SW 1271 (cell line): ENCODE results near the gene TRIM3.

ENCODE experiments used
- DNase-seq, 2 experiments: peaks; one replicate each; lab custom pipeline; 2025; lab: John Stamatoyannopoulos, UW

Gene TRIM3

DNA sequence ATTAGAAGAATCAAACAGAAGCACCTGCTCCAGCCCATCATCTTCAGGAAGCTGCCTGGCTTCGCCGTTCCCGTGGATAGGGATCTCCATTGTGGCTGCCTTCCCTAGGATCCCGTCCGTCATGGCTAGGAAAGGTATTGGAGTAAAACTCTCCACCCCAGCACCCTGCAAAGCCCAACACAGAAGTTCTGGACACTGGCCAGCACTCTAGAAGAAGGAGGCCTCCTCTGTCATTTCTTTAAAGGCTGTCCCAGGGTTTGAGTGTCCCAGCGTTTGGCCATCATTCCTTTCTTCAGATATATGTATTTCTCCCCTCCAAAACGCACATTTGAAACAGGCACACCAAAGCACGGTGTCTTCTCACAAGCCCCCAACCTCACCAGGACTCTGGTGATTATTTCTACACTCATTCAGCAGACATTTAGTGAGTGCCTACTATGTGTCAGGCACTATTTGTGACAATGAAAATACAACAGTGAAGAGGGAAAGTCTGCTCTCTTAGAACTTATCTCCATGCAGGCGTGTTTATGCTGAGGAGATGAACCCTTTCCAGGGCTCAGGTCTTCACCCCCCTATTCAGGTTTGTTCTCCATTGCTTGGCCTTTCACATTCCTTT, 6.7 kb upstream of the TRIM3 start:
- no peak for DNase-seq

DNA sequence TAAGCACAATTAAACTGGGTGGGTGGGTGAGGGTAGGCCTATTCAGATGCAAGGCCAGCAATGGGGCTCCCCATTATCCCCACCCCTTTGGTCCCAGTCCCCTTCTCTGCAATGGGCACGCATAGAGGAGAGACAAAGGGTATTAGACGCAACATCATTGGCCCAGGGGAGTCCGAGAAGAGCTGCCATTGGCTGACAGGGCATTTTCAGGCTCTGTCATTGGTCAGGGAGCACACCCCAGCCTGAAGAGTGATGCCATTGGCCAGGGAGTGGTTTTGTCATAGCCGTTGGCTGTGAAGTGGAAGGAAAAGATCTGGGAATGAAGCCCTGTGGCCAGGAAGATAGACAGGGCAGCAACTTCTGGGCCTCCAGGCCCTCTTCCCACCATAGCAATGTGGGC, 2.8 kb upstream of the TRIM3 start:
- no peak for DNase-seq

DNA sequence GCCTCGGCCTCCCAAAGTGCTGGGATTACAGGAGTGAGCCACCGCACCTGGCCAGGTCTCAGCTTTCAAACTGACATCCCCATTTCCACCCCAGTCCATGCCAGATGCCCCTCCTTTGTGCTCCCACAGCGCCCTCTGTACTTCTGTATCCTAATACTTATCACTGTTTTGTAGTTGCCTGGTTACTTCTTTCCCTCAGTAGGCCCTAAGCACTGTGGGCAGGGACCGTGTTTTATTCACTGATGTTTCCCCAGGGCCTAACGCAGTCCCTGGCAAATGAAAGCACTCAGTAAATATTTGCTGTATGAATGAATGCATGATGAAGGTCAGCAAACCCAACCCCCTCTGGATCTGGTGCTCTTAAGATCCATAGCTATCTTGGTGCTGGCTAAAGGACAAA, 2.2 kb upstream of the TRIM3 start:
- peak in 1 of 2 experiments; percentile 17 for DNase-seq

DNA sequence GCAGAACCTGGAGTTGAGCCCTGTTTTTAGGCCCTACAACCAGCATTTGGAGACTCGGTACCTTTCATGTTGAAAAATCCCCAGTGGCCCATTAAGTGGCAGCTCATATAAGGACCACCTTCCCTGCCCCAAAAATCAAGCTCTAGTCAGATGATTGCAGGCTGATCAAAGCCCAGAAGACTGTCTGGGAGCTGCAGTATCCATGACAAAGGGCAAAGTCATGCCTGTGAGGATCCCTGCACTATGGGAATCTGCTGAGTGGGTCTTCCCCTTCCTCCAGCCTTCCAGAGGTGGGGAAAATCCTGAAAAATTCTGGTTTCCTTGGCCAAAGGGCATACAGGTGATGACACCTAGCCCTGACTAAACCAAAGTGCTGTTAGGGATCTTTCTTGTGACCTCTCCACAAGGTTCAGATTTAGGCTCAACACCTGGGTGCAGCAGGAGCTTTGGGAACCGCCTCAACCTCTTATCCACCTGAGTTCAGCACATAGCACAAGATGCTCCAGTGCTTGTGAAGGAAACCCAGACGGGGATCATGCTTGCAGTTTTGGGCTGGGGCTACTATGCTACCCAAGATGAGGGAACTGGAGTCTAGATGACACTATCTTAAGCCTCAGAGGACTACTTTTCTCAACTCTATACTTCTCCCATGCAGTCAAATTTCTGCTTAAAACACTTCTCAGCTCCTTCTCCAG, 1.2 kb upstream of the TRIM3 start:
- no peak for DNase-seq

DNA sequence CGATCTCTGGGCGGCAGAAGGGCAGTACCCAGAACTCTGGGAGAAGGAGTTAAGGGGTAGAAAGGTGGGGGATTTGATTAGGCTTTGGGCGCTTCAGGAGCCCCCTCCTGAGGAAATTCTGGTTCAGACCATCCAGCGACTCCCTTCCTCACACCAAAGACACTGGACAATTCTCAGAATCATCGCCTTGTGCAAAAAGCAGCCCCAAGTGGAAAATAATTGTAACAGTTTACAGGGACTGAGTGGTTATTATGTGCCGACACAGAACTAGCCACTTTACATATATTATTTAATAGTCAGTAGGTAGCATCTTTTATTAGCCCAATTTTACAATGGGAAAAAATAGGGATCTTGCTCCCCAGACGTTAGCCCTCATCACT, 662 bp upstream of the TRIM3 start:
- no peak for DNase-seq

DNA sequence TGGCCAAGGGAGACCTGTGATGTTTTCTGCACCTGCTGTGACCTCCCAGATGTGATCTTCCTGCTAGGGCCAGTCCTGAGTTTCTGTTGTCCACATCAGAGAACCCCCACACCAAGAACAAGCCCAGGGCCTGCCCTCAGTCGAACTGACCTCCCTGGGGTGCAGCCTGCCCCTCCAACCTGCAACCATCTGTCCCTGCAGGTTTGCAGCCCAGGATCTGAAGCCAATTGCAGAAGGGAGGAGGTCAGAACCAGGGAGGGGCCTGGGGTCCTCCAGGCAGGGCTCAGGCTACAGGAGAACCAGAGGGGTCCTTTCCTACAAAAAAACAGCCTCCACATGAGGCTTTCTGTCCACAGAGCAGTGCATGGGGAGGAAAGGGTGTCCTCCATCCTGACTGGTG, 807 bp downstream of the TRIM3 start:
- no peak for DNase-seq

DNA sequence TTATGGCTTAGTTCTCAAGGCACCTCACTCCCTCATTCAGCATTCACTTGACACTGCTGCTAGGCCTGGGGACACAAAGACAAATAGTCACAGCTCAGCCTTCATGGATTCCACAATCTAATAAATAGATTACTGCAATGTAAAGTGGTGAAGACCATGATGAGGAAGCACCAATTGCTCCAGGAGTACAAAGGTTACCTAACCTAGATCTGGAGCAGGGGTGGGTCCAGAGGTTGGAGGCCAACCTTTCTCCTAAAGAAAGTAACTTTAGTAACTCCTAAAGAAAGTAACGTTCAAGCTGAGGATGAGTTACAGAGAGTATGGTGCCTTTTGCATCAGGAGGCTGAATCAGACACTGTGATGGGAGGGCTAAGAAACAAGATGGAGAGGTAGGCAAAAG, 4.1 kb downstream of the TRIM3 start:
- DNase-seq: no peak

DNA sequence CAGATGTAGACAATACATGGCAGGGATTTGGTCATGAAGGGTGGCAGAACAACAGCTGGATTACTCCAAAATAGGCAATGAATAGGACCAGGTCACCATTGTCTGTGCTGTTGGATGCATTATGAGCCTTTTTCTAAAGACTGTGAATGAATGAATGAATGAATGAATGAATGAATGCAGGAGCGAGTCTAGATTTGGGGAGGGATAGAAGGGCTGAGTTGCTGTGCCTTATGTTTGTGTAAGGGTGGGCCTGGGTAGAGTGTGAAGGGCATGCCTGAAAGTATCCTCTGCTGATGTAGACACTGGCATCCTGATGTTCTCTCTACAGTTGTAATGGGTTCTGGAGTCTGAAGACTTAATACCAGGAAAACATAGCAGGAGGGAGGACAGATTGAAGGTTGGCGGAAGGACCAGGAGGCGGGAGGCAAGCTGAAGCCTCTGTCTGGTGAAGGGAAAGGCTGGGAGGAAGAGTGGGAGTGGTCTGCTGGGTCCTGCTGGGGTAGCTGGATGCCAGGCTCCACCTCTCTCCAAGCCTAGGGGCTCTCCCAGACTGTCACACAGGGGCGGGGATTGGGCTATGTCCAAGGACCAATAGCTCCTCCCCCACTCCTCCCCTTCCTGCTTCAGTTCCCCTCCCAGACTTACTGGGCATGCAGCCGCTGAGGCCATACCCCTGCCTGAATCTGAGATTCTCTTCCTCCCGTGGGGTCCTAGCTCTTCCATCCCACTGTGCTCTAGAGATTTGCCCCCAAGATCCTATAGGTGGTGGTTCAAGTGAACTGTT, 4.8 kb downstream of the TRIM3 start:
- DNase-seq: peak; percentile 12 to 22

DNA sequence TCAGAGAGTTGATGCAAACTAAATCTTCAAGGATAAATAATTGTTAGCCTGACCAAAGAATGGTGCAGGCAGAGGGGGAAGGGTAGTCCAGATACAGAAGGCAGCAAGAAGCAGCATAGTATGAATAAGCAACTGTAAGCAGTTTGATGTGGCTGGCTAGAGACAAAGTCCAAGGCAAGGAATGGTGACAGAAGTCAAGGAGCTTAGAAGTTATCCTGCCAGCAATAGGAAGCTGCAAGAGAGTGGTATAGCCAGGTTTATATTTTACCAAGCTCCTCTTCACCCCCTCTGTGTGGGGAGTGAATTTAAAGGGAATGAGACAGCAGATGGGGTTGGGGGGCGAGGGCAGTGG, 14.7 kb downstream of the TRIM3 start:
- DNase-seq: no peak

DNA sequence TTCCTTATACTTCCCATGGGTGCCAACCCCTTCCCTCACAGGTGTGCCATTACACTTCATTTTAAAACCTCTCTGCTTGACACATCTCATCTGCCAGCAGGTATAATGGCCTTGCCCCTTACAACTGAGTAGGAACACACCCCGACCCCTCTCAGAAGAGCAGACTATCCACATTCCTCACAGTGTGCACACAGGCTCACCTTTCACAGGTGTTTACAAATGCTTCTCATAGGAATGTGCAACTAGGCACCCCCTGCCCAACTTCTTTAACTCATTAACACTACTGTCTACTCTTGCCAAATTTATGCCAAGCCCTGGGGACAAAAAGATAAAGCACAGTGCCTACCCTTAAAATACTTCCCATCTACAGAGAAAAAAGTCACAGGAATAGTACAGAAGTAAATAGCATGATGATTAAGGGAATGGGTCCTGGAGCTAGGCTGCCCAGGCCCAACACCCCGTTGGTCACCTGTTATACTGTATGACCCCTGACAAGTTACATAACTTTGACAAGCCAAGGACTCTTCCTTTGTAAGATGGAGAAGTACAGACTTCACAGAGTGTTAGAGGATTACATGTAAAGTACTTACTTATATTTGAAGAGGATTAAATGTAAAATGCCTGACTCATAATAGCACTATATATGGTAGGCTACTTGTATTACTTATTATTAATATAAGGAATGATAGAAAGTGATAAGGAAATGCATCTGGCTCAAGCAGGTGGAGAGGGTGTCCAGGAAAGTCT, 15.2 kb downstream of the TRIM3 start:
- DNase-seq: no peak

DNA sequence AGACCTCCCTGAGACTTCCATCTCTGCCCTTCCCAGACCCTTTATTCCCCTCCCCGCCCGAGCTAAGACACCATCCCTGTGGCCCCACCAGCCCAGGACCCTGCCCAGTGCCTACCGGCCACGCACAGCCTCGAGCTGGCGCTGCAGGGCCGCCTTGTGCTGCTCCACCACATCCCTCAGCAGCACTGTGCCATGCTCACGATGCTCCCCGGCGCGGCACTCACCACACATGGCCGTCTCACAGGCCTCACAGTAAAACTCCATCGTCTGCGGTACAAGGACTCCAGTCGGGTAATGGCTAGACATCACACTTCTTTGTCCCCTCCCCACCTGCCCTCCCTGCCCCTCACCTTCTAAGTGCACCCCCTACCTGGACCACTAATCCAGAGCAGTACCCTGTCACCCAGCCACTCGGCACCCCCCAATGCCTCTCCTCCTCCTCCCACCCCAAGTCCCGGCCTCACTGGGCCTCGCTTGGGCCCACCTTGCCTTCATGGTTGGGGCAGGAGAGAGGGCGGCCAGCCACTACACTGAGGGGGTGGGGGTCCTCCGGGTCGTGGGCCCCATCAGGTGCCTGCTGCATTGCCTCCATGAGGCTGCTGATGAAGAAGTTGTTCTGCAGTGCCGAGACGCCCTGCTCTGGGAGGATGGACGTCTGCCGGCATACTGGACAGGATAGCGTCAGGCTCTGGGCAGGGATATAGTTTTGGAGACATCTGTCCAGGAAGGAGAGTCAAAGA, 16.0 kb downstream of the TRIM3 start:
- DNase-seq: no peak

DNA sequence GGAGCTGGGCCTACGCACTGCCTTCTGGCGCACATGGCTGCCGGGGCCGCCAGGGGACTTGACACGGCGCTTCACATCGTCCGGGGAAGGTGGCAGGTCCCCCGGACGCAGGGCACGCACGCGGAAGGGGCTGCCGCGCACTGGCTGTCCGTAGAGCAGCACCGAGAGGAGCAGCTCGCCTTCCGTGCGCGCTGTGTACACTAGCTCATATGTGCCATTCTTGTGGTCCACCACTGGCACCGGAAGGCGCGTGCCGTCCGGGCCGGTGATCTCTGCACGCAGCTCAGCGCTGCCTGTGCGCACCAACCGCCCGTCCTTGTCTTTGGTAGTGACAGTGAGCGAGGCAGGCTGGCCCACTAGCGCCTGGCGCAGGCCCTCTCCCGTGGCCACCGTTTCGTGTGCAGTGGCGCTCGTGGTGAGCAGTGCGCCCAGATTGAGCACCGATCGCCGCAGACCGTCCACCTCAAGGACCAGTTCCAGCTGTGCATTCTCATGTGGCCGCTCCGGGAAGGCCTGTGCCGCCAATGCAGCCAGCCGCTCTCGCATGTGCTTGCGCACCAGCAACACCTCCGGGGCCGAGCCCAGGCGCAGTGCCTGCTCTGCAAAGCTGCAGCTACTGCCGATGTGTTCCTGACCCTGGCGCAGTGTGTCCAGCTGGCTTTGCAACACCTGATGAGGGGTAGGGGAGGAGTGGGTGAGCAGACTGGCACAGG, 17.2 kb downstream of the TRIM3 start:
- no peak for DNase-seq

DNA sequence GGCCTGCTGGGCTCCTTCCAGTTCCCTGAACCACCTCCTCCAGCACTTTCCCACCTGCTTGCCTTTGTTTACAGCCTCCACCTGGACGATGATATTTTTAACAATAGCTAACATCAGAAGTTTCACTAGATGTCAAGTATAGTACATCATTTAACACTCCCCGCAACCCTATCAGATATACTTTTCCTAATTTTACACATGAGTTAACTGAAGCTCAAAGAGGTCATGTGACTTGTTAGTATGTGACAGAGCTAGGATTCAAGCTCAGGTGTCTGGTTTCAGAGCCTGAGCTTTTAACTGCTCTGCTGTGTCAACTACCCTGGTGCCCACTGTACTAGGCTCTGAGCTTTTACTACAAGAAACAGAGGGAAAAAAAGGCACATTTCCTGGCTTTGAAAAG, 18.7 kb downstream of the TRIM3 start:
- DNase-seq: no peak

DNA sequence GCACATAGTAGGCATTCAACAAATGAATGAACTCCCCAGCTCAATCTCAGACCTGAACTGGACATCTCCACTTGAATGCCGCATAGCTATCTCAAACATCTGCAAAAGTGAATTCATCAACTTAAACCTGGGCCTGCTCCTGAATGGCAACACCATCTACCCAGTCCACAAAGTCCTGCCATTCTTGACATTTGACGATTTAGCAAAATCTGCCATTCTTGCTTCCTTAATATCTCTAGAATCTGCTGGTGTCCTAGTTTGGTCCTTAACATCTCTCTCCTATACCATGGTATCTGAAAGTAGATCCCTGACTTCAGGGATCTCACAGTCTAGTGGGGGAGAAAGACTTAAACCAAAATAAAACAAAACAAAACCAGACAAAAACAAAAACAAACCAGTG, 20.6 kb downstream of the TRIM3 start:
- no peak for DNase-seq

DNA sequence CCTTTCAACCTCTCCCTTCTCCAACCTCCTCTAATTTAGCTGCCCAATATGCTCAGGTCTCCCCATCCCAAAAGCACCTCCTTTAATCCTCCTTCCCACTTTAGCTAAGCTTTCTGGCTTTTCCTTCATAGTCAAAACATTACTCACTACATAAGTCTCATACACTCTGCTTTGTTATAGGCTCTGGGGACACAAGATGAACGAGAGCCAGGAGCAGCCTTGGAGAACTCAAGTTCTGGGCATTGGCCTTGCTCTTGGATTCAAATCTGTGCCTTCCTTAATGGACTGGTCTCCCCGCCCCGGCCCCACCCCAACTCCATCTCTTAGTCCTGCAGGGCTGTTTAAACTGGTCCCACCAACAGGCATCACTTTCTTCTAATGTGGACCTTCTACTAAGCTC, 21.5 kb downstream of the TRIM3 start:
- no peak for DNase-seq

DNA sequence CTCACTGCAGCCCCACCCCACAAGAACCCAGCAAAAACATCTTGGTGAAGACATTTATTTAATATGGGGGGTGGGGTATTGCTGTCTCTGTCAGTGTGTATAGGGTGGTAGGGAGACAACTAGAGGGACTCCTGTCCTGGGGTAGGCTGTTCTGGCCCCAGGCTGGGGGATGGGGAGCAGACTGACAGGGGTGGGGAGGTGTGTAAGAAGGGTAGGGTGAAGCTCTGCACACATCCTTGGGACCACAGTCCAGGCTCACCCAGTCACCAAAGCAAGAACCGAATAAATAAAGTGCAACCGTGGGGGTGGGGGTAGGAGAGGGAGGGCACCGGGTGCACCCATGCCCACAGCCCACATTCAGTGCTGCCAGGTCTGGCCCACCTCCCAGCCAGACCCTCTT, 25.2 kb downstream of the TRIM3 start:
- DNase-seq: no peak

DNA sequence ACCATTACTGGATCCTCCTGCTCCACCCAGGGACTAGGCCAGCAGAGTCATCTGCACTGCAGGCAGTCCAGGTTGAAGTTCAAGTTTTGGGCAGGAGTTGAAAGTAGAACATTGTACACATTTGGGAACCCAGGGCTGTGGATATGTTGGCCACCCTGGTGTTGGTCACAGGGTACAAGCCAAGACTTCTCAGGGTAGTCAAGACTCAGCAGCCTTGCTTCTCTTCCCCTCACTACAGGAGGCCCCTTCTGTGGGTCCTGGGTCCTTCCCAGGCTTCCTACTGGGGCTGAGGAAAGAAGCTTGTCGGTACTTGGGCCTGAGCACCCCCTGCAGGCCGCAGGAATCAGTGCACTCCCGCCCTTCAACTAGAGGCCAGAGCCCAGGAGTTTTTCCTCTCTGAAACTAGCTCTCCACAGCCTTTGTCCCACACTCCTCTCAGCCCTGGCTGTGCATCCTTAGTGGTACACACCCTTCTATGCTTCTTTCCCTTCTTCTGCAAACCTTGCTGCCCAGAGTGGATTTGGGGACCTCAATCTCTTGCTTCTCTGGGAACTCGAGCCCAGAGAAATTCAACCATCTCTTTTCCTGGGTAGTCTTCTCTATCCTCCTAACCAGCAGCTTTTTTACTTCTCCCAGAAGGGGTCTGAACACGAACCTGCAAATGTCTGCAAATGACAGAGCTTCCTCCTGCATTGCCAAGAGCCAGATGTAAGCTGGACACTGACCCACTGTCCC, 30.3 kb downstream of the TRIM3 start:
- peak in 1 of 2 experiments; percentile 18 for DNase-seq

DNA sequence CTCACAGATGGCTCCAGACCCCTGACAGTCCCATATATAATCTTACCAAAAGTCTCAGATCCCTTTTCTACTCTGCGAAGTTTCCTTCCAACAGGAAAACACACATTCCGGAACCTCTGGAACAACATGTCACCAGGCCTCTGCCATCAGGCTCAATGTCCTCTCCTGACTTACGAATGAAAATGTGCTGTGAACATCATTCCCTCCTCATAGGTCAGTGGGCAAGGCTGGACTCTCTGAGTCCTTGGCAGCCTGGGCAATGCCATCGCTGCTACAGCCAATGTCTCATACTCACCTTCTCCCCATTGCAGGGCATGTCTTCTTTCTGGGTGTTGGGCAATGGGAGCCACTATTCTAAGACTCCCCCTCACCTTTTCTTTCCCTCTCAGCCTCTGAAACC, 31.3 kb downstream of the TRIM3 start:
- no peak for DNase-seq

DNA sequence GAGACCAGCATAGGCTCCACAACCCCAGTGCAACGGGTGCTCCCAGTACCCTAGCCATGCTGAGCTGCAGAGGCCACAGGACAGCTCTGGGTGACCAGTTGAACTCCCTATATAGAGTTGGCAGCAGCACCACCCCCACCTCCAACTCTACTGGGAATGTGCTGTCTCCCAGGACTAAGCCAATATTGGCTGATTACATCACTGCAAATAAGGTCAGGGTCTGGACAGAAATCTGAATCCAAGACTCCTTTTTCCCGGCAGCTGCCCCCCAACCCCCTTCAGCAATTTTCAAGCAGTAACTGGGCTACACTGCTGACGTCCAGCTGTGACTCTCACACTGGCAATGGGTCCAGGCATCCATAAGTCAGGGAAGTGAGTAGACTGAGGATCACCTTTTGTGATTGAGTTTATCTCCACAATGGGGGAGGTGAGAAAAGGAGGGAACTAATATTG, 32.8 kb downstream of the TRIM3 start, which contains the start of gene HPX:
HPX (minus strand) TSS at position 82 of the 453 bp plus-strand sequence; CDS start at position 58, 24 bp downstream.
- no peak for DNase-seq

DNA sequence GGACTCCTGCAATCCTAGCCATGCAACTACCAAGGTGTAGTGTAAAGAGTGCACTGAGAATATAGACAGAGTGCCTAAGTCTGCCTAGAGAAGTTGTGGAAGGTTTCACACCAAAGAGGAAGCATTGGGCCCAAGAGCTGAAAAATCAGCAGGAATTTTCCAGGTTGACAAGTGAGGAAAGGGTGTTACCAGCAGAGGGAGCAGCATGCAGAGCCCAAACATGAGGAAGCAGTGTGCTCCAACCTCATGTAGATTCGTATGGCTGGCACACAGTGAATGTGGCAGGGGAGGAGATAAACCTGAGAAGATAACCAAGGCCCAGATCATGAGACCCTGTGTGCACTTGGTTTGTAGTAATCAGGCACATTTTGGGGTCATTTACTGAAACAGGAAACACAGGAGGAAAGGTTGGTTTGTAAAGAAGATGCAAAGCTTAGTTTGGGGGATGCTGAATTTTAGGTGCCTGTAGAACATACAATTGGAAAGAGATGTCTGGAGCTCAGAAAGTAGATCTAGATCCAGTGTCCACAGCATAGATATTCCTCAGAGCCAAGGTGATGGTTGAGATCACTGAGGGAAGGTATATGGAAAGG, 34.7 kb downstream of the TRIM3 start:
- DNase-seq: peak in 1 of 2 experiments; percentile 37
